Measurements from ENCODE around the gene PALLD.

DNA sequence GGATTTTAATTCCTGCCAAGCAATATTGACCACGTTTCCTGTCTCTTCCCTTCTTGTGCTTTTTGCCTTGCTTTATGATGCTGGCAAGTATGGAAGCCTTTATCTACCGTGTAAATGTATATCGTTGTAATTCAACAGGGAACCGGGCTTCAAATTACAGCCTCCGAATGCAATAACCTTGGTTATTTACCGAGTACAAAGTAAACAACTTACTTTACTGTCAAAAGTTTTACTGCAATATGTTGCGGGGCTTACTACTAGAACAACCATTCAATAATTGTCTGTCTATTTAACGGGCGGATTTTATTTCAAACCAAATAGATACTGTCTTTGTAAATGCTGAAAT lies 73.1 kb downstream of the PALLD start:
- TF ChIP-seq POLR2AphosphoS5 (IDR thresholded peaks at IDR 0.05; ENCODE audit: borderline replicate concordance, low read depth, low read length) (no peak), EZH2 (IDR thresholded peaks at IDR 0.05) (no peak)

Data from SK-N-MC (cell line).